Measurements from ENCODE around the gene TTC7B. TPM values are rescaled to one million over a fixed set of nuclear protein-coding genes. Genes with fewer than 3 reads are reported as not detected.

TTC7B gene
- total and polyA plus RNA-seq, 10 of the 15 experiments (the other 5 are each of a cell fraction or from before 2014, with no cell fraction given): under 0.01 to 1.1 (median 0.26) TPM; not detected in 2

GRCh38 chr14:90652626-90653025 lies 163.6 kb downstream of the TTC7B start:
- FAIRE-seq: no peak
- TF ChIP-seq NFYB (IDR thresholded peaks at IDR 0.05; ENCODE audit: insufficient read depth, low read depth, low read length) (no peak), BHLHE40 (IDR thresholded peaks at IDR 0.05; ENCODE audit: borderline replicate concordance in 1 of 2, low read depth in 2 of 2, low read length in 1 of 2) (no peak), STAT3 (IDR thresholded peaks at IDR 0.05; ENCODE audit: low read depth, low read length) (no peak), ZBTB40 (IDR thresholded peaks at IDR 0.05; ENCODE audit: borderline replicate concordance) (no peak), SKIL (IDR thresholded peaks at IDR 0.05; ENCODE audit: low read depth, poor library complexity, severe bottlenecking) (no peak), TCF7 (IDR thresholded peaks at IDR 0.05; ENCODE audit: borderline replicate concordance) (no peak), E4F1 (IDR thresholded peaks at IDR 0.05; ENCODE audit: borderline replicate concordance, partially characterized antibody) (no peak), RCOR1 (conservative IDR thresholded peaks at IDR 0.05; ENCODE audit: low read depth, low read length) (no peak), ELK1 (IDR thresholded peaks at IDR 0.05; ENCODE audit: low read depth, low read length) (no peak), MYB (IDR thresholded peaks at IDR 0.05; ENCODE audit: borderline replicate concordance, low read depth, low read length) (no peak), PBX3 (IDR thresholded peaks at IDR 0.05; ENCODE audit: insufficient replicate concordance, low read depth, low read length) (no peak)

More at GRCh38 chr14:90652626-90653025, 163.6 kb downstream of the TTC7B start:
- DNase-seq (ENCODE audit: low read depth, low spot score) (no peak), ATAC-seq (no peak)
- intact Hi-C loops (cut with micrococcal nuclease; ENCODE audit: unreplicated experiment): no loop called here
- in situ Hi-C loops (cut with MboI): no loop called here
- H4K20me1 ChIP-seq (ENCODE audit: control insufficient read depth, insufficient read depth): no peaks in the 10 kb centered on the region; the same call in 1 of the 2 replicates
- no peak overlapping the region for H2AFZ ChIP-seq (ENCODE audit: control insufficient read depth, low read depth, low read length)
- no peaks in the 10 kb centered on the region for H3K79me2 ChIP-seq (ENCODE audit: control insufficient read depth, insufficient read depth, low read length)
- ChIA-PET CTCF (interaction anchor here (1.1 kb wide), 1 partner anchor 44 kb away, joined by 4 read pairs; no protein-coding TSS in a partner anchor), POLR2A (no interaction called here), RAD21 (ENCODE audit: unreplicated experiment) (interaction anchor here (0.7 kb wide), 1 partner anchor 270 kb away, joined by 4 read pairs; no protein-coding TSS in a partner anchor), SMC1A (ENCODE audit: uncharacterized antibody, unreplicated experiment) (no interaction called here)
- H3K4me2 ChIP-seq (ENCODE audit: control insufficient read depth, insufficient read depth): no peak overlapping the region
- no peaks in the 10 kb centered on the region for H3K9me3 ChIP-seq (replicated peaks; ENCODE audit: control insufficient read depth, insufficient read depth, low read length)
- peaks cover 0 to 4% of the 10 kb centered on the region in 2 experiments; a peak in 2 of 4 replicates for H3K27me3 ChIP-seq (replicated peaks in 1 of 2; ENCODE audit: control insufficient read depth in 2 of 2, insufficient read depth in 2 of 2, low read length in 1 of 2)
- no peak overlapping the region for H3K27ac ChIP-seq (ENCODE audit: control insufficient read depth, insufficient read depth)
- no peak overlapping the region for H3K9ac ChIP-seq (ENCODE audit: control insufficient read depth, insufficient read depth, low read length)
- no peak overlapping the region for H3K4me3 ChIP-seq
- BruUV-seq (replicated peaks): no TSS peak
- no peaks in the 10 kb centered on the region for H3K36me3 ChIP-seq (ENCODE audit: control insufficient read depth in 2 of 2, insufficient read depth in 2 of 2, low read length in 1 of 2)
- 24% methylated on average over 6 of the region's 6 CpGs for WGBS (ENCODE audit: insufficient coverage, insufficient replicate concordance, low lambda C conversion rate, missing lambda C conversion rate)
- no peaks in the 10 kb centered on the region for H3K4me1 ChIP-seq (ENCODE audit: control insufficient read depth, insufficient read depth, low read length)
